HG03520 (cell line): ENCODE data around the gene P2RX2.

Experiments
- ATAC-seq: cut with Tn5 transposase; IDR thresholded peaks from one replicate; pipeline ENCODE4 v1.9.1; 2021; ENCODE audit warnings: mild to moderate bottlenecking, moderate library complexity; ENCODE audit not compliant: unreplicated experiment

The P2RX2 gene

DNA sequence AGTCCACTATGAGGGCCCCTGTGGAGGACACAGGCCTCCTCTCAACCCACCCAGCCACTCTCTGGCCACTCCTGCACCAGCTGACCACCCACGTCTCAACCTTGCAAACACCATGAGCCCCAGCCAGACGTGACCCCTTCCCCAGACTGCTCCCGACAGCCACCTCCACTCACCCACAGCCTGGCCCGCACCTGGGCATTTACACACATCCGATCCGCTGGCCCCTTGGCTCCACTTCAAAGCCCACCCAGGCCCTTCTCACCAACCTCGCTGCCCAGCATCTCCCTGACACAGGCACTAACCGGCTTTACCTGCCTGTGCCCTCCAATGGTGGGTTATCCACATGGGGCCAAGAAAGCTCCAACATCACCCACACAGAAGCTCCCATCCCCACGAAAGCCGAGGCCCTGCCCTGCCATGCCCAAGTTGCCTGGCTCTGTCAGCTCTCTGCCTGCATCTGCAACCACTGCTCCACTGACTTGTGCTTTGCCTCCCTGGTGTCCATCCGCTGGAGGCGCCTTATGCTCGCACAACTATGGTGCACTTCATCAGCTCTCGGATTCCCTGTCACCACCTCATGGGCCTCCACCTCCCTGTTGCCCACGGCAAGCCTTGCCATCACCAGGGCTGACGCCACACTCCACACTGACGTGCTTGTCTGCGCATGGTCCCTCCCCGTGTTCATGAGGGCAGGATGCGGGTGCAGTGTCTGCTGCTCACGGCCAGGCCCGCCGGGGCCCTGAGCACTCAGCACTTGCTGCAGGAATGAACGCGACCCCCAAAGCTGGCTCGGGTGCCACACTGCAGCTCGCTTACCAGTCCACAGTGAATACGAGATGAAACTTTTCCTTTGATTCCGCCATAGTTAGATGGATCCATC lies 16.7 kb downstream of the P2RX2 start:
- ATAC-seq: no peak

GRCh38 chr12:132637811-132638210 lies 19.2 kb downstream of the P2RX2 start:
- ATAC-seq: no peak

DNA sequence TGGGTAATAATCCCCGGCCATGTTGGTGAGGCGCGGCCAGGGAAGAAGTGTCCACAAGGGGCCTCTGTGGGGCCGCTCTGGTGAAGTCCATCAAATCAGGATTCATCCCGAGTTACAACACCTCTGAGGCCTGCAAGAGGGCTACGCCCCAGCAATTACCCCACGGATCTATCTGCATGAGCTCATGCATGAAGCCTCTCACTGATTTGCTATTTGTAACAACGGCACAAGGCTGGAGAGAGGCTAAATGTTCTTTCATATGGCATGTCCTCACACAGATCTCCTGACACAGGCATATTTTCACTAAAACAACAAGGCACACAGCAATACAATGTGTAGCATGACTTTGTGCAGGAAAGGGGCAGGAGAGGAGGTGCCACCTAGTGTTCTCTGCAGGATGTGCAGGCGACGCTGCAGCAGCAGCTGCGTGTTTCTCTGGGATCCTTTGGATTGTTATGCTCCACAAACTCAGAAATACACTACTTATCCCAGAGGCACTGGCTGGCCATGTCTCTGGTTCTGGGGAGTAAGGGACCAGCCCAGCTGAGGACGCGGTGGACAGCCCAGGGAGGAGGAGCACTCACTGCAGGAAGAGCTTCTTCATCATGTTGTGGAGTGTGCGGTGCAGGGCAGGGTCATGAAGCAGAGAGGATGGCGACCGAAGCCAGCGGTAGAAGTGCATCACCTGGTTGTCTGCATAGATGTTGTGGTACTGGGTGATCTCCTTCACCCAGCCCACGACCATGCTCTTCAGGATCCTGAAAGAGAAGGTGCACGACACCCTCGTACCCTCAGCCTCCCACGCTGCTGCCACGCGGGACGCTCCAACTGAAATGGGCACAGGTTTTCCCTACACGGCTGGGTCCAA lies 20.2 kb downstream of the P2RX2 start:
- no peak for ATAC-seq

- ATAC-seq: no peak
Measured at GRCh38 chr12:132639956-132640520, 21.5 kb downstream of the P2RX2 start.

DNA sequence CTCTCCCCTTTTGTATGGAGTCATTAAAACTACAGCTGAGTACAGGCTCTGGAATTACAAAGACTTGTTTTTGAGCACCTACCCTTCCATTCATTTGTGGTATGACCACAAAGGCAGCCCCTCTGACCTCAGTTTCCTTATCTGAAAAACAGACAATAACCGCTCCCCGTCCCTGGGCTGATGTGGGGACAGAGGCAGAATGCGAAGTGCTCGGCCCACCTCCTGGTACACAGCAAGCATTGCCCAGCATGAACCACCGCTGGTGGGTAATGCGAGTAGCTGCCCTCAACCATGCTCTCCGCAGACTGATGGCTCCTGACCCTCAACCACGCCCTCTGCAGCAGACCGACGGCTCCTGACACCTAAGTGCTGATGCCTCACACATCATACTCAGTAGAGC lies 22.4 kb downstream of the P2RX2 start:
- no peak for ATAC-seq

GRCh38 chr12:132641811-132642650 lies 23.5 kb downstream of the P2RX2 start:
- ATAC-seq: no peak

DNA sequence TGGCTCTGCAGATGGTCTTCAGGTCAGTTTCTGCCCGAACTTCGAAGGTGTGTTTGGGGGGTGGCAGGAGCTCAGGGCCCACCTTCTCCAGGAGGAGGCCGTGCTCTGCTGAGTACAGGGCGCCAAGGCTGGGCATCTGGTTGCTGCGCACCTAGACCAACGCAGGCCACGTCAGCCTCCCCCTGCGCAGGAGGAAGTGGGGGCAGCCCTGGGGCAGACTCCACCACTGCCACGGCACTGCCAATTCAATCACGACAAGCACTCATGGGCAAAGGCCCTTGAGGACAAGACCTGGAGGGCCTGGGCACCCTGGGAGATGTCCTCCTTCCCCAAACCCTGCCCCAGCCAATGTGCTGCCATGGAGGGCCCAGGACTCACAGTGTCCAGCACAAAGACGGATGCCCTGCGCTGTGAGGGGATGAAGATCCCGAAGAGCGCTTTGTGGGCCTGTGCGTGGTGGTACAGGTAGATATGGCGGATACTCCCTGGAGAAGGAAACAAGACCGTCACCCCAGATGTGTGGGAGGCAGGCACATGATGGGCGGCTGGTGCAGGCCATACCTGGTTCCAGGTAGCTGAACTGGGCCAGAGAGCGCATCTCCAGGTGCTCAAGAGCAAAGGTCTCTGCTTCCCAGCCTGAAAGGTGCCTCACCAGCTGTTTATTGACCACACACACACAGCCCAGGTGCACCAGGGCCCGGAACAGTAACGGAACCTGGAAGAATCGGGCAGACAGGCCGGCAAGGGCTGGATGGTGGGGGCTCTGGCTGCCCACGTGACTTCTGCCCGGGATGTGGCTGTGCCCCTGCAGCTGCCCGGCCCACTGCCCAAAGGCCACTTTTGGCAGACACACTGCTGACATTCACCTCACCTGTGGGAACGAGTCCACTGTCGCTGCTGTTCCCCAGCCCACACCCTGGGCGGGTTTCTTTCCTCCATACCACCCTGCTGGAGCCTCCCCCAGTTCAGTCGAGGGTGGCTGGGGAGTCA lies 24.6 kb downstream of the P2RX2 start:
- ATAC-seq: no peak

- ATAC-seq: no peak
Measured at GRCh38 chr12:132646850-132647249, 28.3 kb downstream of the P2RX2 start.

DNA sequence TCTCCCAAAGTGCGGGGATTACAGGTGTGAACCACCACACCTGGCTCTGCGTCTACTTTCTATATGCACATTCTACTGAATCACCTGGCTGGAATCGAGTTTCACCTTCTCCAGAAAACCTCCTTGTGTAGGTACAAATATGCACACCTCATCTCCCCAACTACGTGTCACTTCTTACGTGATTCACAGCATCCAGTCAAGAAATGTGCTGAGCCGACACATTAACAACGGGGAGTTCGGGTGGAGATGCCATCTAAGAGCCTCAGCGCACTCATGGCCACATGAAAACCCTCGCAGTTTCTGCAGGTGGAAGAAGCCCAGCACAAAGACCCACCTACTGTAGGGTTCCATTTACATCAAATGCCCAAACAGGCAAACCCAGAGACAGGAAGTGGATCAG lies 29.3 kb downstream of the P2RX2 start:
- no peak for ATAC-seq

DNA sequence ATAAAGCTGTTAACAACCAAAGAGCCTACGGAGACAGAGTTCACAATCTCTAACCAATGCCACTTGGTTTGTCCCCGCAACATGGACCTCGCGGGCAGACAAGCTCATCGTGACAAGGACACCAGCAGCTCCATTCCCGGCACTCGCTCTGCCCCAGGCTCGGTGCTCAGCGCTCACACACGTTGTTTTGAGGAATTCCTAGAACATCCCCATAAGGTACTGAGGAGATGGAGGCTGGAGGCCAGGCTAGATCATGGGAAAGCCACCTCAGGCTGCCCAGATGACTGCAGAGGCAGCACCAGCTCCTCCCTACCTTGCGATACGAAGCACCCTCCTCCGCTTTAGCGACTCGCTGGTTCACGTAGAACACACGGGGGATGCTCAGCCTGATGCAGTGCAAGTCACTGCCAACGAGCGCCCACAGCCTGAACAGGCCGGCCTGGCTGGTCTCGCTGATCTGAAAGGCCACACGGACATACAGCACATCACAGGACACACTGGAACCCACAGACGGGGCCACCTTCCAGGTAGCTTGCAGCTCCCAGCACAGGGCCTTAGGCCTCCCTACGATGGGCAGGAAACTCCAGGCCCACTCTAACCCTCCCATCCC lies 30.1 kb downstream of the P2RX2 start:
- ATAC-seq: no peak

DNA sequence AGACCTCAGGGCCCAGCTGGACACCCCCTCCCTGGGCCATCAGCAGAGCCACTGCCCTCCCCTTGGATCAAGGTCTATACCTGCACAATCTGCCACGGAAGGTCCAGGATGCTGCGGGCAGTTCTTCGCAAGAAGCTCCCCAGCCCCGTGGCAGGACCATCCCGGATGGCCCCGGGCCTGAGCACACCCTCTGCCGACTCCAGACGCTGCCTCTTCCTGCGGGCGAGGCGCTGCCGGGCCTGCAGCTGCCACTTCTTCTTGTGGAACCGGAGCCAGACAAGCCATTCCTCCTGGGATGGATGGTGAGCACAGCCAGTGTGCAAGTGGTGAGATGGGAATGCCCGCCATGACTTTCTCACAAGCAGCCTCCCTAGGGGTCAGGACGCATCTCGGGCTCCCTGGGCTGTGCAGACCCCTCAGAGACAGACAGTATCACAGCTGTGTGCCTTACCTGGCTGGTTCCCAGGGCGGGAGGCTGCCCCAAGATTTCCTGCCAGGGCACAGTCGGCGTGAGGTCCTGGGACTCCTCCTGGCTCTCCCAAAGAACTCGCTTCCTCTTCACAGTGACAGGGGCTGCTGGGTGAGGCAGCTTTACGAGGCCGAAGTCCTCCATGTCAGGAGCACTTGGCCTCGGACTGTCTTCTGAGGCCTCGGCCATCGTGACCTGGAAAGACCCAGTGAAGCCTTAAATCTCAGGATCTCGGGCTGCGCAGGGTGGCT lies 30.8 kb downstream of the P2RX2 start:
- no peak for ATAC-seq

DNA sequence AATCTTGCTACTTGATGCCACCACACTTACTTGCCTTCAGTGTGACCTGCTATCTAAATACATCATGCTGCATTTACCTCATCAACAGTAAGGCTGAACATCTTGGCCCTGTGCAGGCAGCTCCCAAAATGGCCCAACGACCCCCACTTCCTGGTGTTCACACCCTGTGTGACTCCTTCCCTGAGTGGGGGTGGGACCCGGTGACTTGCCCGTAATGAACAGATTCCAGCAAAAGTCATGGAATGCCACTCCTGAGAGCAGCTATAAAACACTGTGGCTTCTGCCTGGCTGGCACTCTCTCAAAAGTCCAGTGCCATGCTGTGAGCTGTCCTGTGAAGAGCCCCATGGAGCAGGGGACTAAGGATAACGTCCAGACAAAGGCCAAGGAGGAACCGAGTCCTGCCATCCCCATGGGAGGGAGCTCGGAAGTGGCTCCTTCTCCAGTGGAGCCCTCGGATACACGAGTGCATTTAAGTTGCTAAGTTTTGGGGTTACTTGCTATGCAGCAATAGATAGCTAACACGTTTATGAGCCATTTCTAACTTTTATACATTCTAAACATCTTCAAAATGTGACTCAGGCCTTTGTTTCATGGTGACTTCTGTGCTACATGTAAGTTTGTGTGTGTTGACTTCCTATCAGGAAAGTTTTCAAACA lies 33.0 kb downstream of the P2RX2 start:
- no peak for ATAC-seq

- no peak for ATAC-seq
Measured at GRCh38 chr12:132653567-132654290, 35.2 kb downstream of the P2RX2 start.

- ATAC-seq: no peak
Measured at GRCh38 chr12:132657004-132657727, 38.6 kb downstream of the P2RX2 start.

DNA sequence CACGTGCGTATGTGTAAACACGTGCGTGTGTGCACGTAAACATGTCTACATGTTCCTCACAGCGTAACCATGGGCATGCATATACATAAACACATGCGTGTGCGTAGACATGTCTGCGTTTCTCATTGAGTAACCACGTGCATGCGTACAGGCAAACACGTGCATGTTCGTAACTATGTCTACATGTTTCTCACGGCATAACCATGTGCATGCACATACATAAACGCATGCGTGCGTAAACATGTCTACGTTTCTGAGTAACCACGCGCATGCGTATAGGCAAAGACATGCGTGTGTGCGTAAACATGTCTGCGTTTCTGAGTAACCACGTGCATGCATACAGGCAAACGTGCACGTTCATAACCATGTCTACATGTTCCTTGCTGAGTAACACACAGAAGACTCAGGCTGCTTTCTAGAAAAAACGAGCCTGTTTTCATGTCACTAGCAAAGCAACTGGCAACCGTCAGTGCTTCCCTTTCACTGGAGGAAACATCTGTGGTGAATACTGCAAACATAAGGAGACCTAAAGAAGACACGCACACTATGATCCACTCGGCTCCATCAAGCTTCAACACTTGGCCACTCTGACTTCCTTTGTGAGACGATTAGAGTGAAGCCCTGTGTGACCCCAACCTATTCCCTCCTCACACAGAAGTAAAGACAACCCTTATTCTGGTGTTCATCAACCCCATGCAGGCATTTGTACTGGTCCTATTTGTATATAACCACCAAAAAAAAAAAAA lies 39.7 kb downstream of the P2RX2 start:
- ATAC-seq: no peak

GRCh38 chr12:132659146-132659545 lies 40.6 kb downstream of the P2RX2 start:
- no peak for ATAC-seq
